HEK293 (cell line): ENCODE measurements around the gene ATP1A3.

ENCODE experiments used
- BCL11A ChIP-seq: fragments of 450-650 bp; formaldehyde crosslinking; IDR thresholded peaks from 2 replicates; pipeline ENCODE4 v1.5.1; 2016; ENCODE audit warnings: low read depth, missing biosample characterization, missing genetic modification characterization
- EGR2 ChIP-seq: fragments of 450-650 bp; formaldehyde crosslinking; IDR thresholded peaks from 2 replicates; pipeline ENCODE4 v1.5.1; 2016; ENCODE audit warnings: low read depth, missing biosample characterization, missing genetic modification characterization
- GLIS1 ChIP-seq: fragments of 450-650 bp; formaldehyde crosslinking; IDR thresholded peaks from 2 replicates; pipeline ENCODE4 v1.5.1; 2016; ENCODE audit warnings: missing biosample characterization, missing genetic modification characterization
- SCRT1 ChIP-seq: fragments of 450-650 bp; formaldehyde crosslinking; IDR thresholded peaks from 2 replicates; pipeline ENCODE4 v1.5.1; 2016; ENCODE audit warnings: missing biosample characterization, missing genetic modification characterization, borderline replicate concordance
- SCRT2 ChIP-seq: fragments of 450-650 bp; formaldehyde crosslinking; IDR thresholded peaks from 2 replicates; pipeline ENCODE4 v1.5.1; 2016; ENCODE audit warnings: missing biosample characterization, missing genetic modification characterization
- YY2 ChIP-seq: fragments of 450-650 bp; formaldehyde crosslinking; IDR thresholded peaks from 2 replicates; pipeline ENCODE4 v1.5.1; 2016; ENCODE audit warnings: missing biosample characterization, missing genetic modification characterization
- ZBTB48 ChIP-seq: fragments of 450-650 bp; formaldehyde crosslinking; IDR thresholded peaks from 2 replicates; pipeline ENCODE4 v1.5.1; 2016; ENCODE audit warnings: missing biosample characterization, missing genetic modification characterization
- ZFHX2 ChIP-seq: fragments of 450-650 bp; formaldehyde crosslinking; conservative IDR thresholded peaks from 2 replicates; pipeline ENCODE4 v1.5.1; 2016; ENCODE audit warnings: missing biosample characterization, missing genetic modification characterization
- ZFP37 ChIP-seq: fragments of 450-650 bp; formaldehyde crosslinking; IDR thresholded peaks from 2 replicates; pipeline ENCODE4 v1.5.1; 2016; ENCODE audit warnings: missing biosample characterization, missing genetic modification characterization
- ZNF112 ChIP-seq: fragments of 450-650 bp; formaldehyde crosslinking; IDR thresholded peaks from 2 replicates; pipeline ENCODE4 v1.5.0; 2017; ENCODE audit warnings: missing biosample characterization, missing genetic modification characterization
- ZNF19 ChIP-seq: fragments of 450-650 bp; formaldehyde crosslinking; IDR thresholded peaks from 2 replicates; pipeline ENCODE4; 2016; ENCODE audit warnings: missing biosample characterization, missing genetic modification characterization, low read depth
- ZNF202 ChIP-seq: fragments of 450-650 bp; formaldehyde crosslinking; IDR thresholded peaks from 2 replicates; pipeline ENCODE4 v1.5.1; 2016; ENCODE audit warnings: missing biosample characterization, missing genetic modification characterization, borderline replicate concordance
- ZNF548 ChIP-seq: fragments of 450-650 bp; formaldehyde crosslinking; IDR thresholded peaks from 2 replicates; pipeline ENCODE4 v1.5.1; 2016; ENCODE audit warnings: missing biosample characterization, missing genetic modification characterization
- ZNF561 ChIP-seq: fragments of 450-650 bp; IDR thresholded peaks from 2 replicates; pipeline ENCODE4 v1.5.1; 2018; ENCODE audit warnings: missing biosample characterization, missing genetic modification characterization, borderline replicate concordance
- ZNF624 ChIP-seq: fragments of 450-650 bp; formaldehyde crosslinking; IDR thresholded peaks from 2 replicates; pipeline ENCODE4 v1.5.1; 2017; ENCODE audit warnings: missing biosample characterization, missing genetic modification characterization
- ZNF658 ChIP-seq: fragments of 450-650 bp; formaldehyde crosslinking; IDR thresholded peaks from 2 replicates; pipeline ENCODE4; 2016; ENCODE audit warnings: missing biosample characterization, missing genetic modification characterization
- ZNF747 ChIP-seq: fragments of 450-650 bp; formaldehyde crosslinking; IDR thresholded peaks from 2 replicates; pipeline ENCODE4 v1.5.1; 2016; ENCODE audit warnings: missing biosample characterization, missing genetic modification characterization
- ZNF837 ChIP-seq: fragments of 450-650 bp; formaldehyde crosslinking; IDR thresholded peaks from 2 replicates; pipeline ENCODE4 v1.5.1; 2016; ENCODE audit warnings: missing biosample characterization, missing genetic modification characterization
- TF ChIP-seq, protein P1 (sequence below): fragments of 450-650 bp; formaldehyde crosslinking; IDR thresholded peaks from 2 replicates; pipeline ENCODE4 v1.5.1; 2016; ENCODE audit warnings: missing biosample characterization, missing genetic modification characterization
- TF ChIP-seq, protein P2 (sequence below): fragments of 450-650 bp; formaldehyde crosslinking; IDR thresholded peaks from 2 replicates; pipeline ENCODE4 v1.5.1; 2016; ENCODE audit warnings: missing biosample characterization, missing genetic modification characterization
- TF ChIP-seq, protein P3 (sequence below): fragments of 450-650 bp; formaldehyde crosslinking; IDR thresholded peaks from 2 replicates; pipeline ENCODE4 v1.5.1; 2017; ENCODE audit warnings: missing biosample characterization, missing genetic modification characterization
- TF ChIP-seq, protein P4 (sequence below): fragments of 450-650 bp; formaldehyde crosslinking; IDR thresholded peaks from 2 replicates; pipeline ENCODE4 v1.5.1; 2016; ENCODE audit warnings: missing biosample characterization, missing genetic modification characterization, low read depth
- TF ChIP-seq, protein P5 (sequence below): fragments of 450-650 bp; formaldehyde crosslinking; IDR thresholded peaks from 2 replicates; pipeline ENCODE4 v1.5.1; 2016; ENCODE audit warnings: missing biosample characterization, missing genetic modification characterization
- TF ChIP-seq, protein P6 (sequence below): fragments of 450-650 bp; formaldehyde crosslinking; IDR thresholded peaks from 2 replicates; pipeline ENCODE4 v1.5.1; 2016; ENCODE audit warnings: missing biosample characterization, missing genetic modification characterization
- TF ChIP-seq, protein P7 (sequence below): fragments of 450-650 bp; IDR thresholded peaks from 2 replicates; pipeline ENCODE4 v1.5.1; 2018; ENCODE audit warnings: missing biosample characterization, mild to moderate bottlenecking, missing genetic modification characterization

ATP1A3 gene

DNA sequence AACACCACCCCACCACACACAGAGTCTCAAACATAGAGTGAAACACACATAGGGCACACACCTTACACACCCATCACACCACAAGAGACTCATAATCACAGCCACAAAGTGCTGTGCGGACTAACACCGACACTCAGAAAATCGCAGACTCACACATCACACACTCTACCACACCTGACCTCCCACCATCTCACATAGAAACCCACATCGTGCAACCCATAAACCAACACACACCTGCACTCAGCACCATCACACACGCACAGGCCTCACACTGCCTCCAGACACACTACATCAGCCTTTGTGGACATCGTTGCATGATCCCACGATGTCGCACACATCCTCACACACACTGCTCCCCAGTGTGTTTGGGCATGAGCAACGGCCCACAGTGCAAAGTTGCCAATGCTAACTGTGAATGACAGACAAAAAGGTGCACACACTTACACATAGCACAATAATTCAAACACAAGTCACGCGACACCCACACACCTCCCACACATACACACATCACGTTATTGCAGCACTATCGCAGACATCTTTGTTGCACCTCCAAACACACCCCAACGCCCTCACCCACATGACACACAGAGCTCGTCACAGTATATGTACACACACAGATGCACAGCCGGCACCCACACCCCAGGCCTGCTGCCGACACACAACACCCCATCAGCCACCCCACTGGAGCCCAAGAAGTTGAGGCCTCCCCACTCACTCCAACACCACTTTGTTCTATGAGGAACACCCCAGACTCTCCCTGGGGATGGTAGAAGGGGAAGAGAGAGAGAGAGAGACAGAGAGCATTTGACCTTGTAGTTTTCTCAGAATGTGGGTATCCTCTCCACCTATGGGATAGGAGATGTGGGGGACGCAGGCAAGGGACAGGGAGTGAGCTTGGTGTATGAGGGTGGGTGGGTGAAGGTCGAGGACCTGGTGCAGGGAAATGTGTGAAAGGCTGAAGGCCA is 1.2 kb upstream of the ATP1A3 start (continued):
- TF ChIP-seq, protein P1, sequence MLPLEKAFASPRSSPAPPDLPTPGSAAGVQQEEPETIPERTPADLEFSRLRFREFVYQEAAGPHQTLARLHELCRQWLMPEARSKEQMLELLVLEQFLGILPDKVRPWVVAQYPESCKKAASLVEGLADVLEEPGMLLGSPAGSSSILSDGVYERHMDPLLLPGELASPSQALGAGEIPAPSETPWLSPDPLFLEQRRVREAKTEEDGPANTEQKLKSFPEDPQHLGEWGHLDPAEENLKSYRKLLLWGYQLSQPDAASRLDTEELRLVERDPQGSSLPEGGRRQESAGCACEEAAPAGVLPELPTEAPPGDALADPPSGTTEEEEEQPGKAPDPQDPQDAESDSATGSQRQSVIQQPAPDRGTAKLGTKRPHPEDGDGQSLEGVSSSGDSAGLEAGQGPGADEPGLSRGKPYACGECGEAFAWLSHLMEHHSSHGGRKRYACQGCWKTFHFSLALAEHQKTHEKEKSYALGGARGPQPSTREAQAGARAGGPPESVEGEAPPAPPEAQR (tag by site-specific recombination): 0 out of 2 replicates have a peak, but pooled peaks have one; percentile 9
- TF ChIP-seq ZNF19 (tag by site-specific recombination): no peak
- TF ChIP-seq, protein P2, sequence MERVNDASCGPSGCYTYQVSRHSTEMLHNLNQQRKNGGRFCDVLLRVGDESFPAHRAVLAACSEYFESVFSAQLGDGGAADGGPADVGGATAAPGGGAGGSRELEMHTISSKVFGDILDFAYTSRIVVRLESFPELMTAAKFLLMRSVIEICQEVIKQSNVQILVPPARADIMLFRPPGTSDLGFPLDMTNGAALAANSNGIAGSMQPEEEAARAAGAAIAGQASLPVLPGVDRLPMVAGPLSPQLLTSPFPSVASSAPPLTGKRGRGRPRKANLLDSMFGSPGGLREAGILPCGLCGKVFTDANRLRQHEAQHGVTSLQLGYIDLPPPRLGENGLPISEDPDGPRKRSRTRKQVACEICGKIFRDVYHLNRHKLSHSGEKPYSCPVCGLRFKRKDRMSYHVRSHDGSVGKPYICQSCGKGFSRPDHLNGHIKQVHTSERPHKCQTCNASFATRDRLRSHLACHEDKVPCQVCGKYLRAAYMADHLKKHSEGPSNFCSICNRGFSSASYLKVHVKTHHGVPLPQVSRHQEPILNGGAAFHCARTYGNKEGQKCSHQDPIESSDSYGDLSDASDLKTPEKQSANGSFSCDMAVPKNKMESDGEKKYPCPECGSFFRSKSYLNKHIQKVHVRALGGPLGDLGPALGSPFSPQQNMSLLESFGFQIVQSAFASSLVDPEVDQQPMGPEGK (tag by site-specific recombination): no peak
- no peak; the same call in 1 of the 2 replicates for TF ChIP-seq ZNF548
- TF ChIP-seq ZFP37 (tag by site-specific recombination): no peak
- TF ChIP-seq, protein P3, sequence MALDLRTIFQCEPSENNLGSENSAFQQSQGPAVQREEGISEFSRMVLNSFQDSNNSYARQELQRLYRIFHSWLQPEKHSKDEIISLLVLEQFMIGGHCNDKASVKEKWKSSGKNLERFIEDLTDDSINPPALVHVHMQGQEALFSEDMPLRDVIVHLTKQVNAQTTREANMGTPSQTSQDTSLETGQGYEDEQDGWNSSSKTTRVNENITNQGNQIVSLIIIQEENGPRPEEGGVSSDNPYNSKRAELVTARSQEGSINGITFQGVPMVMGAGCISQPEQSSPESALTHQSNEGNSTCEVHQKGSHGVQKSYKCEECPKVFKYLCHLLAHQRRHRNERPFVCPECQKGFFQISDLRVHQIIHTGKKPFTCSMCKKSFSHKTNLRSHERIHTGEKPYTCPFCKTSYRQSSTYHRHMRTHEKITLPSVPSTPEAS (tag by site-specific recombination): no peak
- TF ChIP-seq ZFHX2: peak; percentile 97
- no peak for TF ChIP-seq GLIS1 (tag by site-specific recombination)
- TF ChIP-seq ZNF202 (tag by site-specific recombination): no peak
- TF ChIP-seq ZNF658: 0 out of 2 replicates have a peak, but pooled peaks have one; percentile 13
- no peak for TF ChIP-seq ZBTB48 (tag by site-specific recombination)
- TF ChIP-seq ZNF561 (tag by site-specific recombination): no peak
- no peak for TF ChIP-seq ZNF747 (tag by site-specific recombination)
- no peak for TF ChIP-seq ZNF624 (tag by site-specific recombination)
- 0 out of 2 replicates have a peak, but pooled peaks have one; percentile 8 for TF ChIP-seq YY2
- TF ChIP-seq EGR2 (tag by site-specific recombination): peak; percentile 93
- TF ChIP-seq, protein P4, sequence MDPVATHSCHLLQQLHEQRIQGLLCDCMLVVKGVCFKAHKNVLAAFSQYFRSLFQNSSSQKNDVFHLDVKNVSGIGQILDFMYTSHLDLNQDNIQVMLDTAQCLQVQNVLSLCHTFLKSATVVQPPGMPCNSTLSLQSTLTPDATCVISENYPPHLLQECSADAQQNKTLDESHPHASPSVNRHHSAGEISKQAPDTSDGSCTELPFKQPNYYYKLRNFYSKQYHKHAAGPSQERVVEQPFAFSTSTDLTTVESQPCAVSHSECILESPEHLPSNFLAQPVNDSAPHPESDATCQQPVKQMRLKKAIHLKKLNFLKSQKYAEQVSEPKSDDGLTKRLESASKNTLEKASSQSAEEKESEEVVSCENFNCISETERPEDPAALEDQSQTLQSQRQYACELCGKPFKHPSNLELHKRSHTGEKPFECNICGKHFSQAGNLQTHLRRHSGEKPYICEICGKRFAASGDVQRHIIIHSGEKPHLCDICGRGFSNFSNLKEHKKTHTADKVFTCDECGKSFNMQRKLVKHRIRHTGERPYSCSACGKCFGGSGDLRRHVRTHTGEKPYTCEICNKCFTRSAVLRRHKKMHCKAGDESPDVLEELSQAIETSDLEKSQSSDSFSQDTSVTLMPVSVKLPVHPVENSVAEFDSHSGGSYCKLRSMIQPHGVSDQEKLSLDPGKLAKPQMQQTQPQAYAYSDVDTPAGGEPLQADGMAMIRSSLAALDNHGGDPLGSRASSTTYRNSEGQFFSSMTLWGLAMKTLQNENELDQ: no peak
- TF ChIP-seq ZNF837 (tag by site-specific recombination): no peak
- TF ChIP-seq, protein P5, sequence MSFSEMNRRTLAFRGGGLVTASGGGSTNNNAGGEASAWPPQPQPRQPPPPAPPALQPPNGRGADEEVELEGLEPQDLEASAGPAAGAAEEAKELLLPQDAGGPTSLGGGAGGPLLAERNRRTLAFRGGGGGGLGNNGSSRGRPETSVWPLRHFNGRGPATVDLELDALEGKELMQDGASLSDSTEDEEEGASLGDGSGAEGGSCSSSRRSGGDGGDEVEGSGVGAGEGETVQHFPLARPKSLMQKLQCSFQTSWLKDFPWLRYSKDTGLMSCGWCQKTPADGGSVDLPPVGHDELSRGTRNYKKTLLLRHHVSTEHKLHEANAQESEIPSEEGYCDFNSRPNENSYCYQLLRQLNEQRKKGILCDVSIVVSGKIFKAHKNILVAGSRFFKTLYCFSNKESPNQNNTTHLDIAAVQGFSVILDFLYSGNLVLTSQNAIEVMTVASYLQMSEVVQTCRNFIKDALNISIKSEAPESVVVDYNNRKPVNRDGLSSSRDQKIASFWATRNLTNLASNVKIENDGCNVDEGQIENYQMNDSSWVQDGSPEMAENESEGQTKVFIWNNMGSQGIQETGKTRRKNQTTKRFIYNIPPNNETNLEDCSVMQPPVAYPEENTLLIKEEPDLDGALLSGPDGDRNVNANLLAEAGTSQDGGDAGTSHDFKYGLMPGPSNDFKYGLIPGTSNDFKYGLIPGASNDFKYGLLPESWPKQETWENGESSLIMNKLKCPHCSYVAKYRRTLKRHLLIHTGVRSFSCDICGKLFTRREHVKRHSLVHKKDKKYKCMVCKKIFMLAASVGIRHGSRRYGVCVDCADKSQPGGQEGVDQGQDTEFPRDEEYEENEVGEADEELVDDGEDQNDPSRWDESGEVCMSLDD (tag by site-specific recombination): 0 out of 2 replicates have a peak, but pooled peaks have one; percentile 31
- TF ChIP-seq BCL11A (tag by site-specific recombination): no peak
- TF ChIP-seq SCRT1: no peak
- TF ChIP-seq, protein P6, sequence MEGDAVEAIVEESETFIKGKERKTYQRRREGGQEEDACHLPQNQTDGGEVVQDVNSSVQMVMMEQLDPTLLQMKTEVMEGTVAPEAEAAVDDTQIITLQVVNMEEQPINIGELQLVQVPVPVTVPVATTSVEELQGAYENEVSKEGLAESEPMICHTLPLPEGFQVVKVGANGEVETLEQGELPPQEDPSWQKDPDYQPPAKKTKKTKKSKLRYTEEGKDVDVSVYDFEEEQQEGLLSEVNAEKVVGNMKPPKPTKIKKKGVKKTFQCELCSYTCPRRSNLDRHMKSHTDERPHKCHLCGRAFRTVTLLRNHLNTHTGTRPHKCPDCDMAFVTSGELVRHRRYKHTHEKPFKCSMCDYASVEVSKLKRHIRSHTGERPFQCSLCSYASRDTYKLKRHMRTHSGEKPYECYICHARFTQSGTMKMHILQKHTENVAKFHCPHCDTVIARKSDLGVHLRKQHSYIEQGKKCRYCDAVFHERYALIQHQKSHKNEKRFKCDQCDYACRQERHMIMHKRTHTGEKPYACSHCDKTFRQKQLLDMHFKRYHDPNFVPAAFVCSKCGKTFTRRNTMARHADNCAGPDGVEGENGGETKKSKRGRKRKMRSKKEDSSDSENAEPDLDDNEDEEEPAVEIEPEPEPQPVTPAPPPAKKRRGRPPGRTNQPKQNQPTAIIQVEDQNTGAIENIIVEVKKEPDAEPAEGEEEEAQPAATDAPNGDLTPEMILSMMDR (tag by site-specific recombination): no peak
- TF ChIP-seq, protein P7, sequence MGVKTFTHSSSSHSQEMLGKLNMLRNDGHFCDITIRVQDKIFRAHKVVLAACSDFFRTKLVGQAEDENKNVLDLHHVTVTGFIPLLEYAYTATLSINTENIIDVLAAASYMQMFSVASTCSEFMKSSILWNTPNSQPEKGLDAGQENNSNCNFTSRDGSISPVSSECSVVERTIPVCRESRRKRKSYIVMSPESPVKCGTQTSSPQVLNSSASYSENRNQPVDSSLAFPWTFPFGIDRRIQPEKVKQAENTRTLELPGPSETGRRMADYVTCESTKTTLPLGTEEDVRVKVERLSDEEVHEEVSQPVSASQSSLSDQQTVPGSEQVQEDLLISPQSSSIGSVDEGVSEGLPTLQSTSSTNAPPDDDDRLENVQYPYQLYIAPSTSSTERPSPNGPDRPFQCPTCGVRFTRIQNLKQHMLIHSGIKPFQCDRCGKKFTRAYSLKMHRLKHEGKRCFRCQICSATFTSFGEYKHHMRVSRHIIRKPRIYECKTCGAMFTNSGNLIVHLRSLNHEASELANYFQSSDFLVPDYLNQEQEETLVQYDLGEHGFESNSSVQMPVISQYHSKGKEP (tag by site-specific recombination): no peak
- TF ChIP-seq ZNF112: 0 out of 2 replicates have a peak, but pooled peaks have one; percentile 11
- TF ChIP-seq SCRT2: no peak
